Heart right ventricle (tissue), 16 donors: ENCODE results near the gene NEO1. TPM values are rescaled to one million over a fixed set of nuclear protein-coding genes. Genes with fewer than 3 reads are reported as not detected.

Source experiments
- ATAC-seq, 8 donors: fragments of 200-7000 bp; cut with Tn5 transposase; one replicate each; pipeline ENCODE4 v1.9.1; 2020; ENCODE audit warnings: mild to moderate bottlenecking in 8 of 8, moderate library complexity in 8 of 8, moderate number of reproducible peaks in 1 of 8
- DNase-seq, 2 donors: peaks; one replicate each; pipeline ENCODE4 v3.0.0-alpha.2; 2020
- H3K27ac ChIP-seq, 10 donors: fragments of 200-600 bp; sonication (generic) in 2 of 10; one replicate each; pipeline versions ENCODE4 v1.5.0 to v1.8.0; 2020 to 2022; ENCODE audit warnings: mild to moderate bottlenecking in 3 of 10
- H3K27me3 ChIP-seq, 7 donors: fragments of 200-600 bp; one replicate each; pipeline ENCODE4 v1.8.0; 2021 to 2022; ENCODE audit warnings: mild to moderate bottlenecking in 2 of 7
- H3K36me3 ChIP-seq, 9 donors: fragments of 200-600 bp; sonication (generic) in 1 of 9; one replicate each; pipeline versions ENCODE4 v1.5.0 to v1.8.0; 2020 to 2022; ENCODE audit warnings: mild to moderate bottlenecking in 2 of 9
- H3K4me1 ChIP-seq, 9 donors: fragments of 200-600 bp; sonication (generic) in 1 of 9; one replicate each; pipeline versions ENCODE4 v1.5.0 to v1.8.0; 2020 to 2022; ENCODE audit warnings: mild to moderate bottlenecking in 4 of 9
- H3K4me3 ChIP-seq, 10 donors: fragments of 200-600 bp; sonication (generic) in 2 of 10; one replicate each; pipeline versions ENCODE4 v1.5.0 to v1.8.0; 2020 to 2022; ENCODE audit warnings: mild to moderate bottlenecking in 7 of 10, moderate library complexity in 2 of 10
- H3K9me3 ChIP-seq, 11 donors: fragments of 200-600 bp in 10 of 11; sonication (generic) in 2 of 11; one replicate each; pipeline versions ENCODE4 v1.5.0 to v1.8.0; 2013 to 2022; ENCODE audit warnings: mild to moderate bottlenecking in 2 of 11, control low read depth in 1 of 11, moderate library complexity in 1 of 11
- CTCF ChIP-seq, 9 donors: fragments of 200-600 bp; sonication (generic) in 2 of 9; IDR thresholded peaks; one replicate each; pipeline versions ENCODE4 v1.5.0 to v1.8.0; 2021 to 2022; ENCODE audit warnings: antibody characterized with exemption in 9 of 9, mild to moderate bottlenecking in 5 of 9, moderate library complexity in 1 of 9
- WGBS, 2 donors: extraction: QIAGEN DNeasy Blood & Tissue Kit; methylation state at CpG; one replicate each; pipeline ENCODE4 v1.1.7; 2013; ENCODE audit warnings: inconsistent platforms in 1 of 2; 5-methylcytosine and 5-hydroxymethylcytosine counted together
- intact Hi-C, 10 donors: fragments of 100-400 bp; cut with DNase I; formaldehyde crosslinking; loops; one replicate each; pipeline versions ENCODE4 v1.11.1 to v1.14.2; 2022
- polyA plus RNA-seq, 2 donors: library from polyadenylated mRNA; stranded (reverse); fragments of 200-250 nt; gene quantifications; one replicate each; pipeline ENCODE4 v1.2.3, GENCODE V29; 2013
- total RNA-seq, 10 donors: library from RNA; stranded (reverse); fragmentation: NEBNext Ultra II Directional in 3 of 10; extraction: Animal tissue kit (Norgen Biotek cat#: 25700) in 3 of 10; gene quantifications; one replicate each; pipeline versions ENCODE4 v1.2.1 to v1.2.4, GENCODE V29; 2021 to 2023
- donor health status: Arrhythmogenic right ventricular cardiomyopathy.
- donor health status: ischemic (EF 13 %, LVEDD 7.1; RV severe dilation, severe dysfunction).
- donor health status: healthy with polysubstance abuse.
- donor health status: DM: no; HTN: yes; CAD: no.
- donor health status: DM: no; HTN: no; CAD: no.
- donor health status: ischemic (EF 25% LVEDD 6.9; RV normal size, moderate dysfunction).
- donor health status: ischemic (EF 25% LVEDD 5.7; RV mildly dilated, moderate dysfunction).
- donor health status: healthy.
- donor health status: DM: yes; HTN: yes; CAD: no.
- donor health status: Ischemic cardiomyopathy.
- donor health status: ischemic (EF 35%, LVEDD 5.7; RV mildly dilated, moderate dysfunction).
- donor health status: nonischemic (EF 11% LVEDD 7.7; RV severe dilation, severe dysfunction).
- donor health status: DM: yes; HTN: yes; CAD: no.
- donor health status: PGD.
- donor health status: ischemic (EF 29% LVEDD 5.4; RV normal size, mild dysfunction).
- donor health status: nonischemic (EF 23%, LVEDD 6.1; RV moderate dilation, normal function).

Gene NEO1
- total and polyA plus RNA-seq, 12 donors = 3.4 to 16.9 (median 11.6) TPM

- H3K27ac ChIP-seq = no peak overlapping the region
- no peak for ATAC-seq
- no peak for TF ChIP-seq CTCF (IDR thresholded peaks at IDR 0.05)
- H3K4me3 ChIP-seq = no peak overlapping the region
- peaks cover 0 to 90% (median 0%) of the 10 kb centered on the region in 7 donors for H3K27me3 ChIP-seq
- H3K36me3 ChIP-seq = no peaks in the 10 kb centered on the region
- WGBS, 2 donors = 58 to 59% methylated on average over 4 of the region's 4 CpGs
- no peak for DNase-seq
- intact Hi-C loops = loop anchor here in 2 of 10 donors (5.0 to 10.0 kb wide), 3 partner anchors 265 to 675 kb away; partner anchors contain the start of genes ADPGK (in 2 of the 2) and HEXA (in 1 of the 2)
- peaks cover 0 to 23% (median 14%) of the 10 kb centered on the region in 9 donors for H3K4me1 ChIP-seq
- no peaks in the 10 kb centered on the region for H3K9me3 ChIP-seq
These were observed 2.6 kb upstream of the NEO1 start for GRCh38 chr15:73049564-73050215.

GRCh38 chr15:73050561-73051295 lies 1.5 kb upstream of the NEO1 start:
- intact Hi-C loops = loop anchor here in 2 of 10 donors (5.0 to 10.0 kb wide), 3 partner anchors 266 to 676 kb away; partner anchors contain the start of genes ADPGK (in 2 of the 2) and HEXA (in 1 of the 2)
- DNase-seq (no peak), ATAC-seq (no peak)
- Histone ChIP-seq H3K4me3 (peak overlapping the region; percentile 67 to 95 (median 82)), H3K27me3 (peaks cover 0 to 92% (median 0%) of the 10 kb centered on the region in 7 donors), H3K36me3 (no peaks in the 10 kb centered on the region), H3K27ac (peak overlapping the region; percentile 87 to 96 (median 90)), H3K9me3 (no peaks in the 10 kb centered on the region), H3K4me1 (peaks cover 0 to 23% (median 14%) of the 10 kb centered on the region in 9 donors)
- TF ChIP-seq CTCF (IDR thresholded peaks at IDR 0.05) = no peak
- 35% methylated on average over 10 of the region's 10 CpGs for WGBS, 2 donors

DNA sequence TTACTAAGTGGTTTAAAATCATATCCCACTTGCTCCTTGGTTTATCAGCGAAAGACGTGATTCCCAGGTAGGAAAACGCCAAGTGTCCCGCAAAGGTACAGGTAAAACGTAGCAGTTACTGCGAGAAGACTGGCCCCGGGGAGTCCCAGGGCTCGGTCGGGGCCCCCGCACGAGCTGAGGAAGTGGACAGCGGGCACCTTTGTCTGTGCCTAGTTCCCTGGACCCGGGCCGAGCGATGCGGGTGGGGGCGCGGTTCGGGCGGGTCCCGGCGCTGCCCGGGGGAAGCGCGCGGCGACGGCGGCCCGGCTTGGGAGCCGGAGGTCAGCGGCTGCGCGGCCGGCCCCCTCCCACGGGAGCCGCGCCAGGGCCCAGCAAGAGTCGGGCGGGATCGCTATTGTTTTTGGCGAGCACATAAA lies 864 bp upstream of the NEO1 start:
- DNase-seq (peak in 1 of 2 donors; percentile 72), ATAC-seq (peak in 7 of 8 donors; percentile 50 to 78 (median 66))
- H3K4me1 ChIP-seq = peaks cover 0 to 23% (median 14%) of the 10 kb centered on the region in 9 donors
- WGBS, 2 donors = 0 to 1% methylated on average over 42 of the region's 42 CpGs
- no peak for TF ChIP-seq CTCF (IDR thresholded peaks at IDR 0.05)
- no peaks in the 10 kb centered on the region for H3K9me3 ChIP-seq
- intact Hi-C loops = loop anchor here in 2 of 10 donors (5.0 to 10.0 kb wide), 3 partner anchors 267 to 677 kb away; partner anchors contain the start of genes ADPGK (in 2 of the 2) and HEXA (in 1 of the 2)
- H3K36me3 ChIP-seq = no peaks in the 10 kb centered on the region
- peak overlapping the region; percentile 87 to 96 (median 90) for H3K27ac ChIP-seq
- H3K4me3 ChIP-seq = peak overlapping the region; percentile 67 to 95 (median 82)
- peaks cover 0 to 94% (median 0%) of the 10 kb centered on the region in 7 donors for H3K27me3 ChIP-seq
